ENCODE data around the gene TMEM52. TPM values are rescaled to one million over a fixed set of nuclear protein-coding genes. Genes with fewer than 3 reads are reported as not detected.

TMEM52 gene
- total and polyA plus RNA-seq, 3 experiments from 2014 or later = 0.32 to 1.4 (median 0.94) TPM

- ChIA-PET POLR2A (no interaction called here), CTCF (interaction anchor here (1.7 kb wide), 1 partner anchor 127 kb away, joined by 5 read pairs; no protein-coding TSS in a partner anchor)
- Mint-ChIP-seq H3K36me3 (no peaks in the 10 kb centered on the region), H3K4me1 (peaks cover 0 to 8% (median 3%) of the 10 kb centered on the region in 3 donors), H3K27ac (peak overlapping the region in 1 of 8 donors; percentile 84), H3K9me3 (no peaks in the 10 kb centered on the region), H3K4me3 (peak overlapping the region in 6 of 7 donors; percentile 16 to 73 (median 47)), H3K27me3 (peaks cover 0 to 5% of the 10 kb centered on the region in 2 donors)
- no peaks in the 10 kb centered on the region for H3K36me3 ChIP-seq (ENCODE audit: insufficient read depth, low read length)
- peak overlapping the region; percentile 51 for H3K4me3 ChIP-seq (ENCODE audit: low read length)
- H3K4me1 ChIP-seq (ENCODE audit: insufficient read depth, low read length) = peaks cover 18% of the 10 kb centered on the region
- no peaks in the 10 kb centered on the region for H3K27me3 ChIP-seq (ENCODE audit: insufficient read depth, low read length, poor library complexity, severe bottlenecking)
- H3K9me3 ChIP-seq (ENCODE audit: low read length) = no peaks in the 10 kb centered on the region
- peak in 1 of 5 donors; percentile 60 for DNase-seq
- H3K27ac ChIP-seq (ENCODE audit: low read depth, low read length) = no peak overlapping the region
Measured at GRCh38 chr1:1917995-1918900, 831 bp downstream of the TMEM52 start.

- no peaks in the 10 kb centered on the region for H3K9me3 Mint-ChIP-seq
- no peak for DNase-seq
- Histone ChIP-seq H3K27ac (ENCODE audit: low read depth, low read length) (no peak overlapping the region), H3K9me3 (ENCODE audit: low read length) (no peaks in the 10 kb centered on the region), H3K36me3 (ENCODE audit: insufficient read depth, low read length) (no peaks in the 10 kb centered on the region), H3K27me3 (ENCODE audit: insufficient read depth, low read length, poor library complexity, severe bottlenecking) (no peaks in the 10 kb centered on the region), H3K4me3 (ENCODE audit: low read length) (no peak overlapping the region), H3K4me1 (ENCODE audit: insufficient read depth, low read length) (peaks cover 18% of the 10 kb centered on the region)
- POLR2A ChIA-PET = no interaction called here
- CTCF ChIA-PET = interaction anchor here (1.7 kb wide), 1 partner anchor 127 kb away, joined by 5 read pairs; no protein-coding TSS in a partner anchor
- no peaks in the 10 kb centered on the region for H3K36me3 Mint-ChIP-seq
- peak overlapping the region in 1 of 8 donors; percentile 38 for H3K27ac Mint-ChIP-seq
- peaks cover 0 to 8% (median 3%) of the 10 kb centered on the region in 3 donors for H3K4me1 Mint-ChIP-seq
- H3K4me3 Mint-ChIP-seq = peak overlapping the region in 6 of 7 donors; percentile 12 to 54 (median 25)
- H3K27me3 Mint-ChIP-seq = peaks cover 0 to 5% of the 10 kb centered on the region in 2 donors
Measured at GRCh38 chr1:1917304-1917976, 1.6 kb downstream of the TMEM52 start.

- H3K4me3 ChIP-seq (ENCODE audit: low read length) = no peak overlapping the region
- Mint-ChIP-seq H3K36me3 (no peaks in the 10 kb centered on the region), H3K4me3 (no peak overlapping the region), H3K9me3 (no peaks in the 10 kb centered on the region), H3K27ac (no peak overlapping the region), H3K4me1 (peaks cover 0 to 8% (median 3%) of the 10 kb centered on the region in 3 donors), H3K27me3 (peaks cover 0 to 5% of the 10 kb centered on the region in 2 donors)
- no peak overlapping the region for H3K27ac ChIP-seq (ENCODE audit: low read depth, low read length)
- CTCF ChIA-PET = interaction anchor here (1.7 kb wide), 1 partner anchor 128 kb away, joined by 5 read pairs; no protein-coding TSS in a partner anchor
- DNase-seq = no peak
- no peaks in the 10 kb centered on the region for H3K36me3 ChIP-seq (ENCODE audit: insufficient read depth, low read length)
- H3K4me1 ChIP-seq (ENCODE audit: insufficient read depth, low read length) = peaks cover 18% of the 10 kb centered on the region
- no peaks in the 10 kb centered on the region for H3K27me3 ChIP-seq (ENCODE audit: insufficient read depth, low read length, poor library complexity, severe bottlenecking)
- POLR2A ChIA-PET = no interaction called here
- H3K9me3 ChIP-seq (ENCODE audit: low read length) = no peaks in the 10 kb centered on the region
Measured at GRCh38 chr1:1916851-1917251, 2.2 kb downstream of the TMEM52 start.

- CTCF ChIA-PET = interaction anchor here (1.3 kb wide), 1 partner anchor 10 kb away, joined by 3 read pairs; no protein-coding TSS in a partner anchor
Measured at GRCh38 chr1:1915911-1916840, 2.9 kb downstream of the TMEM52 start.

GRCh38 chr1:1914971-1915692 lies 3.9 kb downstream of the TMEM52 start, which contains the start of gene CALML6:
Gene CALML6 (plus strand): TSS chr1:1915260. CDS start chr1:1915281, 21 bp downstream.
- Mint-ChIP-seq H3K27ac (no peak within 1 kb of the TSS), H3K36me3 (no peaks in the 10 kb centered on the region), H3K4me3 (no peak within 1 kb of the TSS), H3K9me3 (no peaks in the 10 kb centered on the region), H3K4me1 (peaks cover 3 to 11% (median 7%) of the 10 kb centered on the region in 3 donors), H3K27me3 (peaks cover 0 to 5% of the 10 kb centered on the region in 2 donors)
- no peak for DNase-seq
- Histone ChIP-seq H3K9me3 (ENCODE audit: low read length) (no peaks in the 10 kb centered on the region), H3K4me1 (ENCODE audit: insufficient read depth, low read length) (peaks cover 18% of the 10 kb centered on the region), H3K4me3 (ENCODE audit: low read length) (no peak within 1 kb of the TSS), H3K27me3 (ENCODE audit: insufficient read depth, low read length, poor library complexity, severe bottlenecking) (no peaks in the 10 kb centered on the region), H3K27ac (ENCODE audit: low read depth, low read length) (no peak within 1 kb of the TSS), H3K36me3 (ENCODE audit: insufficient read depth, low read length) (no peaks in the 10 kb centered on the region)
- ChIA-PET POLR2A (no interaction called here), CTCF (interaction anchor here (1.0 to 1.3 kb wide), 2 partner anchors 9 to 130 kb away, joined by 3 read pairs; no protein-coding TSS in a partner anchor)

More at GRCh38 chr1:1915911-1916840, 2.9 kb downstream of the TMEM52 start:
- POLR2A ChIA-PET = no interaction called here
- no peaks in the 10 kb centered on the region for H3K9me3 Mint-ChIP-seq
- Histone ChIP-seq H3K4me3 (ENCODE audit: low read length) (no peak overlapping the region), H3K27ac (ENCODE audit: low read depth, low read length) (no peak overlapping the region), H3K36me3 (ENCODE audit: insufficient read depth, low read length) (no peaks in the 10 kb centered on the region), H3K9me3 (ENCODE audit: low read length) (no peaks in the 10 kb centered on the region), H3K27me3 (ENCODE audit: insufficient read depth, low read length, poor library complexity, severe bottlenecking) (no peaks in the 10 kb centered on the region), H3K4me1 (ENCODE audit: insufficient read depth, low read length) (peaks cover 18% of the 10 kb centered on the region)
- H3K27ac Mint-ChIP-seq = no peak overlapping the region
- H3K4me3 Mint-ChIP-seq = no peak overlapping the region
- H3K4me1 Mint-ChIP-seq = peaks cover 0 to 8% (median 3%) of the 10 kb centered on the region in 3 donors
- H3K27me3 Mint-ChIP-seq = peaks cover 0 to 5% of the 10 kb centered on the region in 2 donors
- DNase-seq = no peak
- H3K36me3 Mint-ChIP-seq = no peaks in the 10 kb centered on the region

- Histone ChIP-seq H3K27ac (ENCODE audit: low read depth, low read length) (no peak overlapping the region), H3K4me3 (ENCODE audit: low read length) (no peak overlapping the region), H3K36me3 (ENCODE audit: insufficient read depth, low read length) (no peaks in the 10 kb centered on the region), H3K27me3 (ENCODE audit: insufficient read depth, low read length, poor library complexity, severe bottlenecking) (no peaks in the 10 kb centered on the region), H3K4me1 (ENCODE audit: insufficient read depth, low read length) (peaks cover 16% of the 10 kb centered on the region), H3K9me3 (ENCODE audit: low read length) (no peaks in the 10 kb centered on the region)
- Mint-ChIP-seq H3K4me1 (peaks cover 8 to 14% (median 10%) of the 10 kb centered on the region in 3 donors), H3K27me3 (peaks cover 0 to 5% of the 10 kb centered on the region in 2 donors), H3K27ac (peak overlapping the region in 1 of 8 donors; percentile 51), H3K9me3 (no peaks in the 10 kb centered on the region), H3K4me3 (no peak overlapping the region), H3K36me3 (no peaks in the 10 kb centered on the region)
- POLR2A ChIA-PET = no interaction called here
- DNase-seq = peak in 1 of 5 donors; percentile 45
- CTCF ChIA-PET = interaction anchor here (1.0 kb wide), 1 partner anchor 130 kb away, joined by 3 read pairs; no protein-coding TSS in a partner anchor
Measured at GRCh38 chr1:1914101-1914970, 4.7 kb downstream of the TMEM52 start.

Measured in CD8-positive, alpha-beta memory T cell (primary cell).